ENCODE measurements around the gene CYTH4. TPM values are rescaled to one million over a fixed set of nuclear protein-coding genes. Genes with fewer than 3 reads are reported as not detected.
A peak's percentile ranks its signal among the peaks of the same experiment; 100 is the strongest.

Gene CYTH4
- total RNA-seq, 2 experiments from 2014 or later, result 20.6 to 28.1 TPM

- Histone ChIP-seq H3K4me1 (ENCODE audit: insufficient read depth, low read length, poor library complexity, severe bottlenecking) (peaks cover 48% of the 10 kb centered on the region), H3K4me2 (ENCODE audit: low read length) (peak overlapping the region; percentile 91), H3K36me3 (ENCODE audit: insufficient read depth, low read length) (peaks cover 3% of the 10 kb centered on the region; the same call in 1 of the 2 replicates), H3K4me3 (ENCODE audit: low read depth, low read length, poor library complexity, severe bottlenecking) (peak overlapping the region; percentile 80), H3K27ac (ENCODE audit: low read depth, low read length, poor library complexity, severe bottlenecking) (peak overlapping the region; percentile 89), H3K79me2 (ENCODE audit: insufficient read depth, low read depth, low read length) (peaks cover 10% of the 10 kb centered on the region; the same call in 1 of the 2 replicates), H2AFZ (ENCODE audit: low read length) (no peak overlapping the region), H3K9me2 (ENCODE audit: insufficient read depth, low read length) (no peaks in the 10 kb centered on the region), H3K9me3 (ENCODE audit: low read length) (no peaks in the 10 kb centered on the region), H4K20me1 (ENCODE audit: insufficient read depth, low read length) (no peaks in the 10 kb centered on the region)
- ChIA-PET POLR2A (interaction anchor here (0.6 to 1.6 kb wide), 6 partner anchors 18 to 206 kb away, joined by 3 to 7 read pairs (median 6); no protein-coding TSS in a partner anchor), CTCF (ENCODE audit: unreplicated experiment) (interaction anchor here (1.0 kb wide), 1 partner anchor 22 kb away, joined by 4 read pairs; no protein-coding TSS in a partner anchor)
- no peak for TF ChIP-seq CTCF (conservative IDR thresholded peaks at IDR 0.05; ENCODE audit: low read length)
- TF ChIP-seq EZH2phosphoT487 (IDR thresholded peaks at IDR 0.05; ENCODE audit: borderline replicate concordance, low read depth, low read length), result no peak
- no TSS peak for BruUV-seq (replicated peaks)
- intact Hi-C loops (cut with micrococcal nuclease; ENCODE audit: unreplicated experiment), result loop anchor here (1.0 kb wide), 1 partner anchor 17 kb away; no protein-coding TSS in a partner anchor
- DNase-seq (ENCODE audit: low spot score), result no peak
Measured at GRCh38 chr22:37284126-37284804, 2.0 kb downstream of the CYTH4 start.

DNA sequence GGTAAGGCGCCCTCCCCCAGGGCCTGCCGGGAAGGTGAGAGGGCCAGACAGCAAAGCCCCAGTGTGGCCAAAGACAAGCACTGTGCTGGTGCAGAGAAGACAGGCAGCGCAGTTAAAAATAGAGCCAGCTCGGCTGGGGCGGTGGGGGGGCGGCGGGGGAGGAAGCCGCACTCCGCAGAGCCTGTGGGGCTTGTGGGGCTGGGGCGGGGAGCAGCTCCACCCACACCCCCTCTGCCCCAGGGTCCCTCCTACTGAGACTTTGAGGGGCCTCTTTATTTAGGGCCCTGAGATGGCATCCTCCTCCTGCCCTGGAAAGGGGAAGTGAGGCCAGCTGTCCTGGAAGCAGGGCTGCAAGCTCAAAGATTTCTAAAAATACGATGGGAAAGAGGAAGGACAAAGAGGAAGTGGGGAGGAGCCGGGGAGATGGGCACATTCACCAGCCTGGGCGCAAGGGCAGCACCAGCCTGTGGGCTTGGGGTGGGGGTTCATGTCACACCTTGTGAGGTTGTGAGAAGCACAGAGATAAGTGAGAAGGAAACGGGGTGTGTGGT is 2.6 kb downstream of the CYTH4 start:
- CTCF ChIA-PET (ENCODE audit: unreplicated experiment), result interaction anchor here (1.0 kb wide), 1 partner anchor 21 kb away, joined by 4 read pairs; no protein-coding TSS in a partner anchor
- TF ChIP-seq CTCF (conservative IDR thresholded peaks at IDR 0.05; ENCODE audit: low read length) (no peak), EZH2phosphoT487 (IDR thresholded peaks at IDR 0.05; ENCODE audit: borderline replicate concordance, low read depth, low read length) (no peak)
- Histone ChIP-seq H2AFZ (ENCODE audit: low read length) (no peak overlapping the region), H3K36me3 (ENCODE audit: insufficient read depth, low read length) (peaks cover 3% of the 10 kb centered on the region; the same call in 1 of the 2 replicates), H3K4me1 (ENCODE audit: insufficient read depth, low read length, poor library complexity, severe bottlenecking) (peaks cover 41% of the 10 kb centered on the region), H3K9me3 (ENCODE audit: low read length) (no peaks in the 10 kb centered on the region), H4K20me1 (ENCODE audit: insufficient read depth, low read length) (no peaks in the 10 kb centered on the region), H3K27ac (ENCODE audit: low read depth, low read length, poor library complexity, severe bottlenecking) (peak overlapping the region; percentile 89), H3K4me3 (ENCODE audit: low read depth, low read length, poor library complexity, severe bottlenecking) (peak overlapping the region; percentile 80), H3K9me2 (ENCODE audit: insufficient read depth, low read length) (no peaks in the 10 kb centered on the region), H3K4me2 (ENCODE audit: low read length) (peak overlapping the region; percentile 91), H3K79me2 (ENCODE audit: insufficient read depth, low read depth, low read length) (peaks cover 10% of the 10 kb centered on the region; the same call in 1 of the 2 replicates)
- peak; percentile 85 for DNase-seq (ENCODE audit: low spot score)
- intact Hi-C loops (cut with micrococcal nuclease; ENCODE audit: unreplicated experiment), result loop anchor here (1.0 kb wide), 1 partner anchor 18 kb away; no protein-coding TSS in a partner anchor
- BruUV-seq (replicated peaks), result no TSS peak
- POLR2A ChIA-PET, result interaction anchor here (0.6 to 0.9 kb wide), 2 partner anchors 21 to 123 kb away, joined by 3 to 5 read pairs; no protein-coding TSS in a partner anchor

Data from OCI-LY7 (cell line).